Keratinocyte (primary cell): Measurements from ENCODE around the gene CCDC182. TPM values are rescaled to one million over a fixed set of nuclear protein-coding genes. Genes with fewer than 3 reads are reported as not detected.

ENCODE experiments used
- DNase-seq: peaks from one replicate; pipeline ENCODE4 v3.0.0-alpha.2; 2011; ENCODE audit warnings: low read depth, missing footprints, low spot score
- FAIRE-seq: peaks from 2 replicates; lab custom pipeline; 2011; peaks lifted over from hg19 to GRCh38; lab: Jason Lieb, UNC
- H2AFZ ChIP-seq: 2 replicates; pipeline ENCODE4 v1.6.0; 2012; ENCODE audit warnings: low read length, control low read depth, inconsistent platforms; ENCODE audit not compliant: control insufficient read depth
- H3K27ac ChIP-seq: 2 replicates; pipeline ENCODE4 v1.5.1; 2011; ENCODE audit warnings: low read length; ENCODE audit not compliant: control insufficient read depth, insufficient read depth
- H3K27me3 ChIP-seq: 3 replicates; pipeline ENCODE4 v1.6.0; 2011; ENCODE audit warnings: low read length; ENCODE audit not compliant: control insufficient read depth, insufficient read depth; ENCODE audit errors: extremely low read depth
- H3K36me3 ChIP-seq, 2 experiments: 2 replicates in 1 of 2; 3 replicates in 1 of 2; pipeline ENCODE4 v1.5.1; 2011; ENCODE audit warnings: low read length in 2 of 2, mild to moderate bottlenecking in 1 of 2; ENCODE audit not compliant: control insufficient read depth in 2 of 2, insufficient read depth in 2 of 2; ENCODE audit errors: extremely low read depth in 1 of 2
- H3K4me1 ChIP-seq: 3 replicates; pipeline ENCODE4 v1.5.1; 2011; ENCODE audit warnings: low read length; ENCODE audit not compliant: control insufficient read depth, insufficient read depth; ENCODE audit errors: extremely low read depth
- H3K4me2 ChIP-seq: 3 replicates; pipeline ENCODE4 v1.6.0; 2011; ENCODE audit warnings: low read depth, low read length; ENCODE audit not compliant: control insufficient read depth, insufficient read depth; ENCODE audit errors: extremely low read depth
- H3K4me3 ChIP-seq, 3 experiments: fragments of 200-600 bp in 1 of 3; sonication (generic) in 1 of 3; 2 replicates in 2 of 3; 3 replicates in 1 of 3; pipeline ENCODE4 v1.5.1; 2011 to 2016; ENCODE audit warnings: low read length in 3 of 3, mild to moderate bottlenecking in 3 of 3, control low read depth in 2 of 3, inconsistent platforms in 1 of 3, low read depth in 1 of 3, mixed read lengths in 1 of 3, mixed run types in 1 of 3, moderate library complexity in 1 of 3; ENCODE audit not compliant: control insufficient read depth in 2 of 3, insufficient read depth in 2 of 3; ENCODE audit errors: extremely low read depth in 1 of 3
- H3K79me2 ChIP-seq: 2 replicates; pipeline ENCODE4 v1.6.0; 2012; ENCODE audit warnings: low read length; ENCODE audit not compliant: control insufficient read depth, insufficient read depth
- H3K9ac ChIP-seq: 3 replicates; pipeline ENCODE4 v1.6.0; 2011; ENCODE audit warnings: low read length; ENCODE audit not compliant: control insufficient read depth, insufficient read depth; ENCODE audit errors: extremely low read depth
- H3K9me1 ChIP-seq: 3 replicates; pipeline ENCODE4 v1.6.0; 2011; ENCODE audit warnings: low read length; ENCODE audit not compliant: control insufficient read depth, insufficient read depth; ENCODE audit errors: extremely low read depth
- H3K9me3 ChIP-seq: 2 replicates; pipeline ENCODE4 v1.5.1; 2012; ENCODE audit warnings: low read depth, low read length; ENCODE audit not compliant: control insufficient read depth
- H4K20me1 ChIP-seq: 3 replicates; pipeline ENCODE4 v1.6.0; 2011; ENCODE audit warnings: low read length; ENCODE audit not compliant: control insufficient read depth, insufficient read depth; ENCODE audit errors: extremely low read depth
- EZH2 ChIP-seq: IDR thresholded peaks from one replicate; pipeline ENCODE4 v1.6.1; 2012; ENCODE audit warnings: inconsistent platforms, mild to moderate bottlenecking, low read length, moderate library complexity
- dilution Hi-C: fragments of 300-500 bp; cut with MboI; formaldehyde crosslinking; loops from one replicate; pipeline ENCODE4 v1.7.0; 2020; ENCODE audit warnings: low sequenced_read_pairs; ENCODE audit not compliant: extremely low pct_ligation_motif_present
- polyA plus RNA-seq, 5 experiments: library from polyadenylated mRNA; depleted of rRNA in 3 of 5; stranded (reverse) in 3 of 5; stranded (forward) in 1 of 5; unstranded in 1 of 5; fragments of >200 nt; gene quantifications; 1 replicate in 1 of 5; 2 replicates in 3 of 5; 3 replicates in 1 of 5; pipeline versions ENCODE4 v1.2.1 to v1.2.3, GENCODE V29; 2011 to 2012; ENCODE audit warnings: missing spikeins in 2 of 5, low read depth in 1 of 5, low replicate concordance in 1 of 5
- TF ChIP-seq, protein P1 (sequence below), 3 experiments: IDR thresholded peaks in 1 of 3; conservative IDR thresholded peaks in 1 of 3; optimal IDR thresholded peaks in 1 of 3; 2 replicates in 2 of 3; 3 replicates in 1 of 3; pipeline versions ENCODE3 to v1.5.1; 2011; ENCODE audit warnings: low read length in 3 of 3, mild to moderate bottlenecking in 3 of 3, moderate library complexity in 2 of 3, control low read depth in 1 of 3, inconsistent platforms in 1 of 3; ENCODE audit not compliant: insufficient read depth in 2 of 3; ENCODE audit errors: extremely low read depth in 1 of 3

The CCDC182 gene
- polyA plus RNA-seq, 1 donor (not counting 4 experiments of a cell fraction or from before 2014, with no cell fraction given), result not detected

- Histone ChIP-seq H4K20me1 (no peaks in the 10 kb centered on the region), H3K79me2 (no peaks in the 10 kb centered on the region), H3K9ac (no peak overlapping the region), H3K4me2 (no peak overlapping the region), H3K27me3 (peaks cover 32% of the 10 kb centered on the region), H3K9me3 (no peaks in the 10 kb centered on the region), H3K27ac (no peak overlapping the region), H3K9me1 (no peaks in the 10 kb centered on the region), H3K4me1 (no peaks in the 10 kb centered on the region), H2AFZ (no peak overlapping the region), H3K4me3 (no peak overlapping the region), H3K36me3 (no peaks in the 10 kb centered on the region)
- DNase-seq (no peak), FAIRE-seq (no peak)
- dilution Hi-C loops, result no loop called here
- TF ChIP-seq EZH2, result no peak
- TF ChIP-seq, protein P1, sequence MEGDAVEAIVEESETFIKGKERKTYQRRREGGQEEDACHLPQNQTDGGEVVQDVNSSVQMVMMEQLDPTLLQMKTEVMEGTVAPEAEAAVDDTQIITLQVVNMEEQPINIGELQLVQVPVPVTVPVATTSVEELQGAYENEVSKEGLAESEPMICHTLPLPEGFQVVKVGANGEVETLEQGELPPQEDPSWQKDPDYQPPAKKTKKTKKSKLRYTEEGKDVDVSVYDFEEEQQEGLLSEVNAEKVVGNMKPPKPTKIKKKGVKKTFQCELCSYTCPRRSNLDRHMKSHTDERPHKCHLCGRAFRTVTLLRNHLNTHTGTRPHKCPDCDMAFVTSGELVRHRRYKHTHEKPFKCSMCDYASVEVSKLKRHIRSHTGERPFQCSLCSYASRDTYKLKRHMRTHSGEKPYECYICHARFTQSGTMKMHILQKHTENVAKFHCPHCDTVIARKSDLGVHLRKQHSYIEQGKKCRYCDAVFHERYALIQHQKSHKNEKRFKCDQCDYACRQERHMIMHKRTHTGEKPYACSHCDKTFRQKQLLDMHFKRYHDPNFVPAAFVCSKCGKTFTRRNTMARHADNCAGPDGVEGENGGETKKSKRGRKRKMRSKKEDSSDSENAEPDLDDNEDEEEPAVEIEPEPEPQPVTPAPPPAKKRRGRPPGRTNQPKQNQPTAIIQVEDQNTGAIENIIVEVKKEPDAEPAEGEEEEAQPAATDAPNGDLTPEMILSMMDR (optimal IDR thresholded peaks at IDR 0.05 in 1 of 3, IDR thresholded peaks at IDR 0.05 in 1 of 3, conservative IDR thresholded peaks at IDR 0.05 in 1 of 3; ENCODE audit: extremely low read depth in 1 of 3, insufficient read depth in 2 of 3, low read length in 3 of 3), result no peak
Measured at GRCh38 chr17:57772774-57773173, 27.7 kb upstream of the CCDC182 start.

DNA sequence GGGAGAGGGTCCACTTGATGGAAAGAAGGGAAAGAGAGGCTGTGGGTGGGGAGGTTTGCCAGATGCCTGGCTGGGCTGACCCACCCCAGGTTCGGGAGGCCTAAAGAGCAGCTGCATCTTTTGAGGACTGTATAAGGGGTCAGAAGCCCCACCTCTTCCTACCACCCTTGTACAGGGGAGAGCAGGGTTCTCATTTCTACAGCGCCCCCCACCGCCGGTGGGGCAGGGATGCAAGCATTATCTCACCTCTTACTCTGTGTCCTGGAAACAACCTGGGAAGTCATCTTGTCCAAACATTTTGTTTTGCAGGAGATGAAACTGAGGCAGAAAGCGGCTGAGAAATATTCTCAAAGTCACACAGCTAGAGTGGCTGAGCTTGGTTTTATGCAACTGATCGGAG, 22.5 kb upstream of the CCDC182 start:
- Histone ChIP-seq H3K79me2 (no peaks in the 10 kb centered on the region), H3K9me1 (no peaks in the 10 kb centered on the region), H3K4me2 (no peak overlapping the region), H4K20me1 (no peaks in the 10 kb centered on the region), H3K27ac (no peak overlapping the region), H3K27me3 (peaks cover 36% of the 10 kb centered on the region), H3K9me3 (no peaks in the 10 kb centered on the region), H2AFZ (no peak overlapping the region), H3K9ac (no peak overlapping the region), H3K4me3 (no peak overlapping the region), H3K4me1 (no peaks in the 10 kb centered on the region), H3K36me3 (no peaks in the 10 kb centered on the region)
- DNase-seq, result no peak
- FAIRE-seq, result no peak
- dilution Hi-C loops, result no loop called here
- no peak for TF ChIP-seq EZH2
- TF ChIP-seq, protein P1 (optimal IDR thresholded peaks at IDR 0.05 in 1 of 3, IDR thresholded peaks at IDR 0.05 in 1 of 3, conservative IDR thresholded peaks at IDR 0.05 in 1 of 3; ENCODE audit: extremely low read depth in 1 of 3, insufficient read depth in 2 of 3, low read length in 3 of 3), result no peak
